Stomach (tissue), 4 donors: ENCODE results near the gene PHF21B.

Source experiments
- CTCF ChIP-seq, 7 experiments: fragments of 450-650 bp in 4 of 7; fragments of 200-600 bp in 3 of 7; sonication (generic) in 3 of 7; IDR thresholded peaks; one replicate each; pipeline ENCODE4 v1.5.1; 2016 to 2019; ENCODE audit warnings: antibody characterized with exemption in 7 of 7, control low read depth in 2 of 7, mild to moderate bottlenecking in 1 of 7
- POLR2A ChIP-seq, 4 donors: fragments of 450-650 bp; IDR thresholded peaks; one replicate each; pipeline ENCODE4 v1.6.1; 2016; ENCODE audit warnings: antibody characterized with exemption in 4 of 4, control low read depth in 2 of 4, mild to moderate bottlenecking in 1 of 4, moderate library complexity in 1 of 4
- POLR2AphosphoS5 ChIP-seq, 3 donors: sonication (generic); formaldehyde crosslinking; IDR thresholded peaks; one replicate each; pipeline ENCODE4 v1.6.1; 2016; ENCODE audit warnings: antibody characterized with exemption in 3 of 3

DNA sequence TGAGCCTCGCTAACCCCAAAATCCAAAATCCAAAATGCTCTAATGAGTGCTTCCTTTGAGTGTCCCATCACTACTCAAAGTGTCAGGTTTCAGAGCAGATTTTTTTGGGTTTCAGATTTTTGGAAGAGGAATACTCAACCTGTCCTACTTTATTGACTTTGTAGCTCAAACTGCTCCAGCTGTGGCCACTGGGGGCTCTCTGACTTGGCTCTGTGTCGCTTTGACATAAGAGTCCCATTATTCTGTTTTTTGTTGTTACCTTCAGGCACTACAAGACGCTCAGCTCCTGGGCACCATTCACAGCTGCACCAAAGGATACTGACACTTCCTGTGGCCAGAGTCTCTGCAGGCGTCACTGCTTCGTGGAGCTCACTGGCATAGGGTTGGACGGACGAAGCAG is 41.1 kb downstream of the PHF21B start:
- TF ChIP-seq CTCF (IDR thresholded peaks at IDR 0.05): no peak
- TF ChIP-seq POLR2A (IDR thresholded peaks at IDR 0.05): no peak
- no peak for TF ChIP-seq POLR2AphosphoS5 (IDR thresholded peaks at IDR 0.05)
